K562 (cell line): ENCODE results near the gene PITPNC1. TPM values are rescaled to one million over a fixed set of nuclear protein-coding genes. Genes with fewer than 3 reads are reported as not detected.

ENCODE experiments used
- HMGXB4 ChIP-seq: sonication (generic); formaldehyde crosslinking; IDR thresholded peaks from 2 replicates; pipeline ENCODE4 v1.8.1; 2023; ENCODE audit warnings: mild to moderate bottlenecking, missing genetic modification reagents
- POLR2A ChIP-seq: fragments of 450-650 bp; conservative IDR thresholded peaks from 2 replicates; pipeline ENCODE4 v1.6.1; 2016
- RNF219 ChIP-seq: fragments of 250-450 bp; sonication (Bioruptor Pico); IDR thresholded peaks from 2 replicates; pipeline ENCODE4 v1.5.0; 2022; ENCODE audit warnings: mild to moderate bottlenecking
- SFPQ ChIP-seq: fragments of 200-400 bp; formaldehyde crosslinking; IDR thresholded peaks from 2 replicates; pipeline ENCODE4 v1.6.1; 2017; ENCODE audit warnings: mild to moderate bottlenecking, low read depth, low read length, moderate library complexity
- ZBTB11 ChIP-seq, 3 experiments: fragments of 200-800 bp in 1 of 3; fragments of 250-450 bp in 1 of 3; fragments of 450-650 bp in 1 of 3; sonication (Bioruptor Pico) in 1 of 3; sonication (Bioruptor generic) in 1 of 3; formaldehyde crosslinking in 1 of 3; IDR thresholded peaks; 2 replicates each; pipeline versions ENCODE4 v1.6.1 to v1.8.0; 2016 to 2022; ENCODE audit warnings: mild to moderate bottlenecking in 2 of 3, missing genetic modification characterization in 2 of 3, missing compliant biosample characterization in 1 of 3, moderate library complexity in 1 of 3
- ZNF717 ChIP-seq: fragments of 250-450 bp; sonication (Bioruptor Pico); IDR thresholded peaks from 2 replicates; pipeline ENCODE4 v1.5.0; 2021
- polyA plus RNA-seq, 8 experiments: library from polyadenylated mRNA; depleted of rRNA in 4 of 8; stranded (reverse) in 5 of 8; unstranded in 3 of 8; fragments of >200 nt; fragmentation: Nextera tagmentation in 2 of 8; fragmentation: Illumina TruSeq in 1 of 8; extraction: Ambion mirVana in 2 of 8; extraction: Trizol in 1 of 8; gene quantifications; 2 replicates each; pipeline versions ENCODE4 v1.2.1 to v1.2.3, GENCODE V29; 2011 to 2014; ENCODE audit warnings: inconsistent platforms in 1 of 8, missing spikeins in 1 of 8
- total RNA-seq, 7 experiments: library from RNA; depleted of rRNA in 6 of 7; stranded (reverse); fragments of >200 nt in 6 of 7; fragmentation: Illumina TruSeq in 2 of 7; extraction: Trizol in 2 of 7; gene quantifications; 2 replicates each; pipeline versions ENCODE4 v1.2.1 to v1.2.3, GENCODE V29; 2011 to 2021; ENCODE audit warnings: low replicate concordance in 1 of 7
- TF ChIP-seq, protein P1 (sequence below): sonication (generic); formaldehyde crosslinking; IDR thresholded peaks from 2 replicates; pipeline ENCODE4 v1.8.1; 2023; ENCODE audit warnings: missing genetic modification reagents, mild to moderate bottlenecking, borderline replicate concordance

The PITPNC1 gene
- total and polyA plus RNA-seq, 9 of the 15 experiments (the other 6 are each of a cell fraction or from before 2014, with no cell fraction given) = 0.11 to 1.1 (median 0.65) TPM

- no peak for TF ChIP-seq ZBTB11 (CRISPR knock-in tag; IDR thresholded peaks at IDR 0.05)
- TF ChIP-seq ZNF717 (CRISPR knock-in tag) = no peak
- TF ChIP-seq, protein P1, sequence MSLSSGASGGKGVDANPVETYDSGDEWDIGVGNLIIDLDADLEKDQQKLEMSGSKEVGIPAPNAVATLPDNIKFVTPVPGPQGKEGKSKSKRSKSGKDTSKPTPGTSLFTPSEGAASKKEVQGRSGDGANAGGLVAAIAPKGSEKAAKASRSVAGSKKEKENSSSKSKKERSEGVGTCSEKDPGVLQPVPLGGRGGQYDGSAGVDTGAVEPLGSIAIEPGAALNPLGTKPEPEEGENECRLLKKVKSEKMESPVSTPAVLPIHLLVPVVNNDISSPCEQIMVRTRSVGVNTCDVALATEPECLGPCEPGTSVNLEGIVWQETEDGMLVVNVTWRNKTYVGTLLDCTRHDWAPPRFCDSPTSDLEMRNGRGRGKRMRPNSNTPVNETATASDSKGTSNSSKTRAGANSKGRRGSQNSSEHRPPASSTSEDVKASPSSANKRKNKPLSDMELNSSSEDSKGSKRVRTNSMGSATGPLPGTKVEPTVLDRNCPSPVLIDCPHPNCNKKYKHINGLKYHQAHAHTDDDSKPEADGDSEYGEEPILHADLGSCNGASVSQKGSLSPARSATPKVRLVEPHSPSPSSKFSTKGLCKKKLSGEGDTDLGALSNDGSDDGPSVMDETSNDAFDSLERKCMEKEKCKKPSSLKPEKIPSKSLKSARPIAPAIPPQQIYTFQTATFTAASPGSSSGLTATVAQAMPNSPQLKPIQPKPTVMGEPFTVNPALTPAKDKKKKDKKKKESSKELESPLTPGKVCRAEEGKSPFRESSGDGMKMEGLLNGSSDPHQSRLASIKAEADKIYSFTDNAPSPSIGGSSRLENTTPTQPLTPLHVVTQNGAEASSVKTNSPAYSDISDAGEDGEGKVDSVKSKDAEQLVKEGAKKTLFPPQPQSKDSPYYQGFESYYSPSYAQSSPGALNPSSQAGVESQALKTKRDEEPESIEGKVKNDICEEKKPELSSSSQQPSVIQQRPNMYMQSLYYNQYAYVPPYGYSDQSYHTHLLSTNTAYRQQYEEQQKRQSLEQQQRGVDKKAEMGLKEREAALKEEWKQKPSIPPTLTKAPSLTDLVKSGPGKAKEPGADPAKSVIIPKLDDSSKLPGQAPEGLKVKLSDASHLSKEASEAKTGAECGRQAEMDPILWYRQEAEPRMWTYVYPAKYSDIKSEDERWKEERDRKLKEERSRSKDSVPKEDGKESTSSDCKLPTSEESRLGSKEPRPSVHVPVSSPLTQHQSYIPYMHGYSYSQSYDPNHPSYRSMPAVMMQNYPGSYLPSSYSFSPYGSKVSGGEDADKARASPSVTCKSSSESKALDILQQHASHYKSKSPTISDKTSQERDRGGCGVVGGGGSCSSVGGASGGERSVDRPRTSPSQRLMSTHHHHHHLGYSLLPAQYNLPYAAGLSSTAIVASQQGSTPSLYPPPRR (CRISPR knock-in tag) = no peak
- TF ChIP-seq POLR2A = no peak
- TF ChIP-seq HMGXB4 (CRISPR knock-in tag) = no peak
- no peak for TF ChIP-seq RNF219
- no peak for TF ChIP-seq SFPQ
- TF ChIP-seq, all 486 proteins: peak for 0
These were observed 1.4 kb upstream of the PITPNC1 start (continued) for GRCh38 chr17:67375716-67376115.
